GM19240 (cell line): ENCODE measurements around the gene ESRRB.
"Not testable (repeated sequence)": the region's sequence is repeated elsewhere in the genome, so short reads cannot be mapped to it uniquely, and the experiment has no call there.

ENCODE experiments used
- DNase-seq: peaks from one replicate; pipeline ENCODE4 v3.0.0; 2011; ENCODE audit warnings: low spot score; ENCODE audit not compliant: insufficient read length

The ESRRB gene

GRCh38 chr14:76496595-76496994, 120.7 kb downstream of the ESRRB start:
- DNase-seq: no peak

DNA sequence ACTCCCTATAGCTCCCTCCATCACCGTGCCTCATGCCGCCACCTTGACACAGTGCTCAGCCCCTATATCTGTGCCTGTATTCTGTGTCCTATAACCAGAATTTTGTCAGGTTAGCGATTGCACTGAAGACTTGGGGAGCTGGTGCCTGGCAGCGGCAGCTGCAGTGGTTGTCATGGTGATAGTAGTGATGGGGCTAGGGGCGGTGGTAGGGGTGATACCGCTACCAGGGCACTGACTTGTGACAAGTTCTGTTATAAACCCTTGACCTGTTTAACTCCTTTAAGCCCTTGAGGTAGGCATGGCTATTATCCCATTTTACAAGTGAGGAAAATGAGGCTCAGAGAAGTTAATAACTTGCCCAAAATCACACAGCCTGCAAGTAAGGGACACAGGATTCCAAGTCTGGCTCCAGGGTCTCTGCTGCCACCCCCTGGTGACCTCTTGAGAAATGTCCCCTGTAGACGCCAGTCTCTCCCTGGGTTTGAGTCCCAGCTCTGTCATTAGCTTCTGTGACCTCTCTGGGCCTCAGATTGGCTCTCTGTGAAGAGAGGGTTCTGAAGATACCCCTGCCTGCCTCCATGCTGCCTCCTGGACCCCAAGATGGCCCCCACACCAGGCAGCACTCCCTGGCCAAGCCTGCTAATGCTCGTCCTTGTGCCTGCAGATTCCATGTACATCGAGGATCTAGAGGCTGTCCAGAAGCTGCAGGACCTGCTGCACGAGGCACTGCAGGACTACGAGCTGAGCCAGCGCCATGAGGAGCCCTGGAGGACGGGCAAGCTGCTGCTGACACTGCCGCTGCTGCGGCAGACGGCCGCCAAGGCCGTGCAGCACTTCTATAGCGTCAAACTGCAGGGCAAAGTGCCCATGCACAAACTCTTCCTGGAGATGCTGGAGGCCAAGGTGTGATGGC, 121.9 kb downstream of the ESRRB start:
- DNase-seq: no peak

- DNase-seq: no peak
These were observed 122.6 kb downstream of the ESRRB start for GRCh38 chr14:76498463-76498935.

DNA sequence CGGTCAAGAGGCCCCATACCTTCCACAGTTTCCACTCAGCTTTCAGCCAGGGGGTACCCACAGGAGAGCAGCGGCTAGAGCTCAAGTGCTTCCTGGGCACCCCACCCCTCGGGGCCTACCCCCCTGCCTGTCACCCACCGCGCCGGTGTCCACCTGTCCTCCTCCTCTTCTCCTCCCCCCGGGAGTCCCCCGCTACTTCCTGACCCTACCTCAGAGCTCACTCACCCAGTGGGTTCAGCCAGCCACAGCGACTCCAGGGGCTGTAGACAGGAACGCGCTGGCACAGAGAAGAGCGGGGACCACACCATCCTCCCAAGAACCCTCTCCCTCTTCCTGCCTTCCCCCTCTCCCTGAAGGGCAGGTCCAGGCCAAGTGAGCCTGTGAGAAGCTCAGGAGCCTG, 123.0 kb downstream of the ESRRB start:
- no peak for DNase-seq

GRCh38 chr14:76499399-76499798, 123.5 kb downstream of the ESRRB start:
- DNase-seq: no peak

GRCh38 chr14:76500011-76500410, 124.1 kb downstream of the ESRRB start:
- no peak for DNase-seq

DNA sequence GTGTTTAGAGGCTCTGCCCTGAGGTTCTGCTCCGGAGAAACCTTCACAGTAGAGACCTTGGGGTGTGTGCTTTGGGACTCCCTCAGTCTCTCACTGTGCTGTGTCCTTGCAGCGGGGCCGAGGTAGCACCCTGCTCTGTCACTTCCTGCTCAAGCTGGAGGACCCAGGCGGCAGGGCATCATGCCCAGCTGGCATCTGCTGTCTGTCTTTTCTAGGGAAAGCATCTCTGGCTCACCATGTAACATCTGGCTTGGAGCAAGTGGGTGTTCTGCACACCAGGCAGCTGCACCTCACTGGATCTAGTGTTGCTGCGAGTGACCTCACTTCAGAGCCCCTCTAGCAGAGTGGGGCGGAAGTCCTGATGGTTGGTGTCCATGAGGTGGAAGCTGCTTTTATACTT, 124.5 kb downstream of the ESRRB start:
- no peak for DNase-seq

GRCh38 chr14:76501156-76501720, 125.3 kb downstream of the ESRRB start:
- DNase-seq: no peak

DNA sequence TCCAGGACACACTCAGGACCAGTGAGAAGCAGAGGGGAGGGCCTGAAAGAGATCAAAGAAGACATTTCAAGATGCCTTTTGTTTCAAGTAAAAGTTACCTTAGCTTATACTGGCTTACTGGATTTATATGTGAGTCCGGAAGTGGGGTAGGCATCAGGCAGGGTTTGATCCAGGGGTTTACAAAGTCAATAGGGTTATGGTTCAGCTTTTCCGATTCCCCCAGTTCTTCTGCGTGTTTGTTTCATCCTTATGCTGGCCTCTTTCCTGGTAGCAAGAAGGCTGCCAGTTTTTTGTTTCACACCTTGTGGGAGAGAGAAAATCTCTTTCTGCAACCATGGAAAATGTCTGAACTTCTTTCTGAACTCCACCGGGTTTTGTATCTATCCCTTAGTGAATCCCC, 126.3 kb downstream of the ESRRB start:
- no peak for DNase-seq

DNA sequence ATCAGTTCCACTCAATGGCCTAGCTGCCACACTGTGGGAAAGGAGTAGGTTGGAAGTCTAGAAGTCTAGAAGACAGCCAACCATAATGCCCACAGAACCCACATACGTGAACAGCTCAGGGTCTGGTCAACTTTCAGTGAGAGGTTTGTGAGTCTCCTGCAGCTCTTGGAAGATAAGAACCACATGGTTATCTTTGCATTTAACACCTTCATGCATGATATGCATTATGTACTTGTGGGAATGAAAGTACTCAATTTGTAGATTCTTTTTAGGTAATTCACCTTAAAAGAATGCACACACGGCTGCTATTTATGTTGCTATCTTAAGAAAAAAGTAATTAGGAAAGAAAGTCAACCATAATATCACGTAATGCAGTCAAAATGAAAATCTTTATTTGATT, 126.7 kb downstream of the ESRRB start:
- DNase-seq: no peak

DNA sequence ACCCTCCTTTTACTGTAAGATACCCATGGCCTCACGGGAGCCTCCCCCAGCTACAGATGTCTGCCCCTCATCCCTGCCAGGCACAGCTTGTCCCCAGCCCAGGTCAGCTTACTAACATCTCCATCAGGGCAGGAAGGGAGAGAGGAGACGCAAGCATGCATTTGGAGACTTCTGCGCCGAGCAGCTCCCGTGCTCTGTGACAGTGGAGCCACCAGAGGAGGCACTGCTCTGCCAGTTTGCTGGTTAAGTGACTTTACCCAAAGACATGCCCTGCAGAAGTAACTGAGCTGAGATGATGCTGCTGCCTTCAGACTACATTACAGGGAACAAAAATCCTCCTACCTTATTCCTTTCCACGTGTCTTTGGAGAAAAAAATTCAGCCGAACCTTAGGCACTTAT, 133.4 kb downstream of the ESRRB start:
- no peak for DNase-seq

GRCh38 chr14:76510181-76510580, 134.2 kb downstream of the ESRRB start:
- no peak for DNase-seq

DNA sequence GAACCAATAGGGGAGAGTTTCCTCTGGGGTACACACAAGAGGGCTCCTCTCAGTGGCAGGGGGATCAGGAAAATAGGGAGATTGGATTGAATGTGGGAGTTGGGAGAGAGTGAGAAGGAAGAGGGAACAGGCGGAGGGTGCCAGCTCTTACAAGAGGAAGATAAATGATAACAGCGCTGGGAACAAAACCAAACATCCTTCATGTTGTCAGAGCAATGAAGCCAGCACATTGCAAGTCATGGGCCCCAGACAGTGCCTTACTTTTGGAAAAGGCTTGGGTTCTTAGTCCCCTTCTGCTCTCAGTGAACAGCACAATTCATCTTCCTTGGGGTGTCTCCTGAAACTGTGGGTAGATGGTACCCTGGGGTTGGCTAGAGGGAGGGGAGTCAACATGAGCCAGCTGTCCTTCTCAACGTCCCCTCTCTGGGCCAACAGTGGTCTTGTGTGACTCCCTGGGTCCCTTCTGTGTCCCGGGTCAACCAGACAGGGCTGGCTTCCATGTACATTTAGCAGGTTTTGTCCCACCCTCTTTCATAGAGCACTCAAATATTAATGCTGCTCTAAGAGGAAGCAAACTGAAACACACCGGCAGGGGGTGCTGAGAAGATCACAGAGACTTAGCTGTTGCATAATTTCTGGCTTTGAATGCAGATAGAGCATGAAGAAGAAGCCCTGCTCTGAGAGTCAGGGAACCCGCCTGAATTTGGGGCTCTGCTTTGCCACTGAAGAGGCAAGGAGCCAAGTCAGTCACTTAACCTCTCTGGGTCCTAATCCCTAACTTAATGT, 138.5 kb downstream of the ESRRB start:
- DNase-seq: no peak

DNA sequence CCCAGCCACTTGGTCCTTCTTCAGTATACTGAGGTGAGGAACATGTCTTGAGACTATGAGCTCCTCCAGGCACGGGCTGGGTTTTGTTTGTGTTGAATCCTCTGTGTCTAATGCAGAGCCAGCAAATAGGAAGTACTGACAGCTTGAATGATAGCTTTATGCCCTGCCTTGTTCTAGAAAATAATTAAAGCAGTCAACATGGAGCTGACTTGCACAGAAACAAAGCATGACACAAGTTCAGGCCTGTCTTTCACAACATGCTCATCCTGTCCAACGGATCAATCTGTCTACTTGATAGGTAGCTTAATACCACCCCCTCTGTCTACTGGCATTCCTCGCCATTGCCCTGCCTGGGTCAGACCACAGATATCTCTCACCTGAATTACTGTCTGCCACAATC, 140.9 kb downstream of the ESRRB start:
- no peak for DNase-seq

DNA sequence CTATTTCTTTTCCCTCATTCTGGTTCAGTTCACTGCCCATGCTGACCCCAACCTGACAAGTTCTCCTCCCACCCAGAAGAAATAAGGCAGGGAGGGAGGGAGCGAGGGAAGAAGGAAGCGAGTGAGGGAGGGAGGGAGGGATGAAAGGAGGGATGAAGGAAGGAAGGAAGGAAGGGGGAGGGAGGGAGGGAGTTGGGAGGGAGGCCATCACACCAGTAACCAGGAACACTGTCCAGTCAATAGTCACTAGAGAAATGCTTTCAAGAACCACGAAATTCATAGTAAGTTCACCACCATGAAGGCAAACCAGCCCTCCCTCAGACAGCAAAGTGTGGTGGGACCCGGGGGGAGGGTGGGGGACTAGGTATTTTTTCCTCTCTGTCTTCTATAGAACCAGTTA, 142.4 kb downstream of the ESRRB start:
- no peak for DNase-seq

DNA sequence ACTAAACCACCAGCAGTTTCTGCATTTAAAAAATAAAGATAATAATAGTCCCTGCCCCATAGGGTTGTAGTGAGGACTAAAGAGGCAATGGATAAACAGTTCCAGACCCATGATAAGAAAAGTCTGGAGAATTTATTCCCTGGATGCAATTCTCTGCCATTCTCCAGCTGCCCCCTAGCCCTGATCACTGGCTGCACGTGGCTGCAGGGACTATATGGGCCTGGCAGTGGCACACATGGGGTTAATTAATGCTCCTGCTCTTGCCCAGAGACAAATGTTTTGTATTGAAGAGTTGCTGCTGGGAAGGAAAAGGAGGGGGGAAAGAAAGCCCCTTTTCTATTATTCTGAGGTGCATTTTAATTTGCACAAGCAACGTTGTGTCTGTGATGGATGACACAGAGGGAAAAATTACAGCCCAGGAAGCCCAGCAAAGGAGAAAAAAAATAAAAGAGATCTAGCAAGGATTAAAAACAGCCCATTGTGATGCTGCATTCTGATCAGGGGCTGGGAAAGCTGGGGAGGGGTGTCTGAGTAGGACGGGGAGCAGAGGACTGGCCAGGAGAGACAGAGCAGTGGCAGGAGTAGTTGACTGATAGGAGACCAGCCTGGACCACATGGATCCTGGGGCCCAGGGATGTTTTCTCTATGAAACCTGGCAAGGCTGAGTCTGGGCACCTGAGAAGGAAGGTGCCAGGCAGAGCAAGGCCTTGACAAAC, 149.3 kb downstream of the ESRRB start:
- DNase-seq: no peak

GRCh38 chr14:76531085-76531484, 155.1 kb downstream of the ESRRB start:
- no peak for DNase-seq

DNA sequence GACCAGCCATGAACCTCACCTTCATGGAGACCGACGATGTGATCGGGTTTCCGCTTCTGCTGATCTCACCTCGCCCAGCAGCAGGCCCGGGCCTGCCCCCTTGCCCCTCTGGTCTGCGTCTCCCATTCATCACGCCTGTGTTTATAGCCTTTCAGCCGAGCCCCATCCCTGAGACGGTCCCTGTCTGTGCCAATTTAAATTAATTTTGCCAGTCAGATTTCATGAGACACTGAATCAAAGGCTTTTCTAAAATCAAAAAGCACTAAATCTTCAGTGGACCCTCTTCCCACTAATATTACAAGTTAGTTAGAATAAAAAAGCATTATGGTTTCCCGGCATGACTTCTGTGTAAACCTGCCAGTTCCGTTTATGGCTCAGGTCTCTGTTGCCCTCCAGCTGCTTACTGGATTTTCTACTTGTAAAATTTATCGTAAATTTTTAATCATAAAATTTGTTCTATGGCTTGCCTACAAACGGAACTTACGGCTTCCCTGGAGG, 155.9 kb downstream of the ESRRB start:
- DNase-seq: no peak

DNA sequence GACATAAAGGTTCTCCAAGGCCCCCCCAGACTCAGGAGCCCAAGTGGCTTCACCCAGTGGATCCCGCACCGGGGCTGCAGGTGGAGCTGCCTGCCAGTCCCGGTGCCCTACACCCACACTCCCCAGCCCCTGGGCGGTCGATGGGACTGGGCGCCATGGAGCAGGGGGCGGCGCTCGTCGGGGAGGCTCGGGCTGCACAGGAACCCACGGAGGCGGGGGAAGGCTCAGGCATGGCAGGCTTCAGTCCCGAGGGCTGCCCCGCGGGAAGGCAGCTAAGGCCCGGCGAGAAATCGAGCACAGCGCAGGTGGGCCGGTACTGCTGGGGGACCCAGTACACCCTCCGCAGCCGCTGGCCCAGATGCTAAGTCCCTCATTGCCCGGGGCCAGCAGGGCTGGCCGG, 160.7 kb downstream of the ESRRB start:
- DNase-seq: not testable (repeated sequence)

DNA sequence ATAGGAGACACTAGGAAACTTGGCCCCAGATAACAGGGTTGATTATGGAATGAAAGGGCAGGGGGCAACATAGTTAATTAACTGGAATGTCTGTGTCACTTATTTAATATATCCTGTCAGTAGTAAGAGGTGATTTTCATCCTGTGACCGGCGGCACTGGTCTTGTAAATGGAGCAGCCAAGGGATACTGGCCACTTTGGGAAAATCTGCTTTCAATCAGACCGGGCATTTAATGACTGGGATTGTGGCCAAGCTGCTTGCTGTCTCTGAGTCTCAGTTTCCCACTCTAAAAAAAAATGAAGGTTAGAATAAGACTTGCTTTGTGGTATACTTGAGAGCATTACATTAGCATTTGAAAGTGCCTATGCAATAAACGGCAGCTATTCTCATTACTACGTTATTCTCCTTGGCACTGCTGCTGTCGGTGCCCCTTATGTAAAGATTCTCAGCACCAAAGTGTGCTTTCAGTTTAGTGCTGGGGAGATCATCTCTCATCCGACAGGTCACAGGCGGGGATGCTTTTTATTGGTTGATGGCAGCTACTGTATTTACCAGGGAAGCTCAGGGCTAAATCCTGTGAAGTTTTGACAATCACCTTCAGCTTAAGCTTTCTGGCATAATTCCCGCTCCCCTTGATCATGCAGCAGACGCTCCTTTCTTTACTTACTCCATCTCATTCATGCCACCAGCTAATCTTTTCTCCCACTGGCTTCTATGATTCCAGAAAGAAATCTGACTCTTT, 162.1 kb downstream of the ESRRB start:
- no peak for DNase-seq

DNA sequence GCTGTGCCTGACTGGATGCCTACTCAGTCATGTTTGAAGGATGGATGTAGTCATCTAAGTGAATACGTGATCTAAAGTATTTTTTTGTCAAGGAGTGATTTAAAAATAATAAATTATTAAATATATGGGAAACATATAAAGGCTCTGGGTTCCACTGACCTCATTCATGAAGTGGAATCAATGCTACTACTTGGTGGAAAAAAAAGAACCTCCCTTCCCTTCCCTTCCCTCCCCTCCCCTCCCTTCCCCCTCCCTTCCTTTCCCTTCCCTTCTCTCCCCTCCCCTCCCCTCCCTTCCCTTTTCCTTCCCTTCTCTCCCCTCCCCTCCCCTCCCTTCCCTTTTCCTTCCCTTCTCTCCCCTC, 162.7 kb downstream of the ESRRB start:
- no peak for DNase-seq
